Tibial artery (tissue), 4 donors: ENCODE results near the gene ZNF496.
A peak's percentile ranks its signal among the peaks of the same experiment; 100 is the strongest.

Experiments
- DNase-seq, 2 donors: peaks; one replicate each; pipeline ENCODE4 v3.0.0-alpha.2; 2019
- H3K27ac ChIP-seq, 2 donors: fragments of 200-600 bp; sonication (generic) in 1 of 2; 1 replicate in 1 of 2; 2 replicates in 1 of 2; pipeline ENCODE4 v1.5.1; 2018 to 2019; ENCODE audit warnings: mild to moderate bottlenecking in 1 of 2
- H3K27me3 ChIP-seq, 2 donors: fragments of 200-600 bp; sonication (generic) in 1 of 2; one replicate each; pipeline versions ENCODE4 v1.5.1 to v1.6.0; 2016 to 2019
- H3K36me3 ChIP-seq, 3 donors: fragments of 200-600 bp; sonication (generic) in 2 of 3; one replicate each; pipeline ENCODE4 v1.5.1; 2016 to 2019; ENCODE audit warnings: mild to moderate bottlenecking in 2 of 3
- H3K4me1 ChIP-seq, 4 donors: fragments of 200-600 bp; sonication (generic) in 2 of 4; 1 replicate in 3 of 4; 2 replicates in 1 of 4; pipeline ENCODE4 v1.5.1; 2016 to 2019
- H3K4me3 ChIP-seq, 2 donors: fragments of 200-600 bp; sonication (generic) in 1 of 2; 1 replicate in 1 of 2; 2 replicates in 1 of 2; pipeline ENCODE4 v1.5.1; 2018 to 2019; ENCODE audit warnings: mild to moderate bottlenecking in 2 of 2
- H3K9me3 ChIP-seq, 3 donors: fragments of 200-600 bp; sonication (generic) in 1 of 3; one replicate each; pipeline ENCODE4 v1.5.1; 2016 to 2019
- intact Hi-C: fragments of 100-400 bp; cut with DNase I; formaldehyde crosslinking; loops from one replicate; pipeline ENCODE4 v1.15.0; 2023; ENCODE audit warnings: low total_unique reads
- TF ChIP-seq, protein P1 (sequence below), 2 experiments: fragments of 200-600 bp in 1 of 2; fragments of 450-650 bp in 1 of 2; IDR thresholded peaks; one replicate each; pipeline ENCODE4 v1.5.1; 2017 to 2019; ENCODE audit warnings: antibody characterized with exemption in 2 of 2, mild to moderate bottlenecking in 1 of 2, moderate library complexity in 1 of 2

ZNF496 gene

DNA sequence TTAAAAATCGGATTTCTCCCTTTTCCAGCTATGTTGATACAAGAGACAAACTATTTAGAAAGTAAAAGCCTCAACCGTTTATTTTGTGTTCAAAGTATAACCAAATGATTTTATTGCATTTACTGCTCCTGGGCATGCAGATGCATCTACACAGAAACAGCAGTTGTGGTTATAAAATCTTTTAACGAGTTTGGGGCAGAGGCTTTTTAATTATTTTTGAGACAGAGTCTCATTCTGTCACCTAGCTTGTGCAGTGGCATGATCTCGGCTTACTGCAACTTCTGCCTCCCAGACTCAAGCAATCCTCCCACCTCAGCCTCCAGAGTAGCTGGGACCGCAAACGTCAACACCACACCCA, 33.6 kb downstream of the ZNF496 start:
- H3K9me3 ChIP-seq = no peaks in the 10 kb centered on the region
- no peaks in the 10 kb centered on the region for H3K27me3 ChIP-seq
- H3K4me1 ChIP-seq = no peaks in the 10 kb centered on the region
- intact Hi-C loops = no loop called here
- no peak overlapping the region for H3K4me3 ChIP-seq
- TF ChIP-seq, protein P1, sequence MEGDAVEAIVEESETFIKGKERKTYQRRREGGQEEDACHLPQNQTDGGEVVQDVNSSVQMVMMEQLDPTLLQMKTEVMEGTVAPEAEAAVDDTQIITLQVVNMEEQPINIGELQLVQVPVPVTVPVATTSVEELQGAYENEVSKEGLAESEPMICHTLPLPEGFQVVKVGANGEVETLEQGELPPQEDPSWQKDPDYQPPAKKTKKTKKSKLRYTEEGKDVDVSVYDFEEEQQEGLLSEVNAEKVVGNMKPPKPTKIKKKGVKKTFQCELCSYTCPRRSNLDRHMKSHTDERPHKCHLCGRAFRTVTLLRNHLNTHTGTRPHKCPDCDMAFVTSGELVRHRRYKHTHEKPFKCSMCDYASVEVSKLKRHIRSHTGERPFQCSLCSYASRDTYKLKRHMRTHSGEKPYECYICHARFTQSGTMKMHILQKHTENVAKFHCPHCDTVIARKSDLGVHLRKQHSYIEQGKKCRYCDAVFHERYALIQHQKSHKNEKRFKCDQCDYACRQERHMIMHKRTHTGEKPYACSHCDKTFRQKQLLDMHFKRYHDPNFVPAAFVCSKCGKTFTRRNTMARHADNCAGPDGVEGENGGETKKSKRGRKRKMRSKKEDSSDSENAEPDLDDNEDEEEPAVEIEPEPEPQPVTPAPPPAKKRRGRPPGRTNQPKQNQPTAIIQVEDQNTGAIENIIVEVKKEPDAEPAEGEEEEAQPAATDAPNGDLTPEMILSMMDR (IDR thresholded peaks at IDR 0.05) = no peak
- no peak for DNase-seq
- no peak overlapping the region for H3K27ac ChIP-seq
- peaks cover 21 to 46% (median 30%) of the 10 kb centered on the region in 3 donors for H3K36me3 ChIP-seq

- Histone ChIP-seq H3K4me3 (no peak overlapping the region), H3K36me3 (peaks cover 15 to 40% (median 23%) of the 10 kb centered on the region in 3 donors), H3K27ac (no peak overlapping the region), H3K4me1 (no peaks in the 10 kb centered on the region), H3K27me3 (no peaks in the 10 kb centered on the region), H3K9me3 (no peaks in the 10 kb centered on the region)
- intact Hi-C loops = no loop called here
- peak in 1 of 2 donors; percentile 35 for DNase-seq
- TF ChIP-seq, protein P1 (IDR thresholded peaks at IDR 0.05) = no peak
These were observed 34.2 kb downstream of the ZNF496 start for GRCh38 chr1:247297263-247298123.

DNA sequence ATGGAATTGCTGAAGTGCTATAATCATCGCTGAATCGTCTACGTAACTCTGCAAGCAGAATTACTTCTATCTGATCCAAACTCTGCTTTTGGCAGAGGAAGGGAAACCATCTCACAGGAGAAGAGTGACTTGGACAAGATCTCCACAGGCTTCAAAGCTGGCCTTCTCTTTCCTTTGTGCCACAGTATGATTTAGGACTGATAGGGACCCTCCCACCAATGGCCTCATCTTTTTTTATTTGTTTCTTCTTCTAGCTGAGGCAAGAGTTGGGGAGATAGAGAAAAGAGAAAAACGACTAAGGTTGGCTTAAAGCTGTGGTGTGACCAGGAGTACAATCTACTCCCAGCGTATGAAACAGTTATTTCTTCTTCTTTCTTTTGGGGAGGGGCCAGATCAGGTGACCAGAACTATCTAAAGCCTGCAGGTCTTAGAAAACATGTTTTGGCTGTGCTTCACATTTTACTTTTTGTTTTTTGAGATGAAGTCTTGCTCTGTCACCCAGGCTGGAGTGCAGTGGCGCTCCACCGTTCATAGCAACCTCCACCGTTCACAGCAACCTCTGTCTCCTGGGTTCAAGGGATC, 35.0 kb downstream of the ZNF496 start:
- intact Hi-C loops = no loop called here
- Histone ChIP-seq H3K27me3 (no peaks in the 10 kb centered on the region), H3K9me3 (no peaks in the 10 kb centered on the region), H3K36me3 (peaks cover 12 to 32% (median 18%) of the 10 kb centered on the region in 3 donors), H3K4me3 (no peak overlapping the region), H3K27ac (no peak overlapping the region), H3K4me1 (no peaks in the 10 kb centered on the region)
- DNase-seq = no peak
- TF ChIP-seq, protein P1 (IDR thresholded peaks at IDR 0.05) = no peak

DNA sequence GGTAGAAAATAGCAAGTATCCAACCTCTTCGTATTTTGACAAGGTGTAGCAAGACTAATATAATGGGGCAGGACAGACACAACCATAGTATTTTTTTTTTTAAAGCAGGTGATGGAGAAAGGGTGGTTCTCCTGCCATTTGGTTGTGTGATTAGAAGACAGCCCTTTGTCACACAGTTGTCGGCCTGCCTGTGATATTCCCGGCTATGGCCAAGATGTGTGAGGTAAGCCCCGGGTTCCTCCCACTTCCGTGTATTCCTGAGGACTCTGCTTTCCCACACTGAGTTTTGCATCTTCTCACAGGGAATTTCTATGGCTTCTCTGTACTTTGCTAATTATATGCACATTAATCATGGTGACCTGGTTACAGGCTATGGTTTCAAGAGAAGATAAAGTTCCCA, 35.9 kb downstream of the ZNF496 start:
- peak in 1 of 2 donors; percentile 13 for DNase-seq
- Histone ChIP-seq H3K4me1 (no peaks in the 10 kb centered on the region), H3K4me3 (no peak overlapping the region), H3K36me3 (peaks cover 8 to 23% (median 10%) of the 10 kb centered on the region in 3 donors), H3K9me3 (no peaks in the 10 kb centered on the region), H3K27me3 (no peaks in the 10 kb centered on the region), H3K27ac (no peak overlapping the region)
- TF ChIP-seq, protein P1 (IDR thresholded peaks at IDR 0.05) = no peak
- intact Hi-C loops = no loop called here

DNA sequence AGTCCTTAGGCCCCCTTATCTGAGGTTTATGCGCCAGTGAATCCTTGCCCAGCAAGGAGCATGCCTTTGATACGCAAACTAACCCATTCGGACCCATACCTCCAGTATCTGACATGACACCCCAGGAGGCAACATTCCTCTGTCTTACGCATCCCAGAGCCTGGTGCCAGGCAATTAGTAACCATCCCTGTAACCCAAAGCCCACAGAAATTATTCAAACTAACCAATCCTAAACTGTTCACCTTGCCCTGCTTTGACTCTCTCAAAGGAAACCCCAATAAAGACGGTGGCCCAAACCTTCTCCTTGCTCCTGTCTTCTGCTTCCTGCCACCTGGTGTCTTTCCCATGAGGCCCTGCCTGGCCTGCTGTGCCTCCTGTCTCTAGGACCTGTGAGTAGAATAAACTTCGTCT, 36.4 kb downstream of the ZNF496 start:
- peaks cover 4 to 18% (median 5%) of the 10 kb centered on the region in 3 donors for H3K36me3 ChIP-seq
- H3K27ac ChIP-seq = no peak overlapping the region
- intact Hi-C loops = no loop called here
- TF ChIP-seq, protein P1 (IDR thresholded peaks at IDR 0.05) = no peak
- no peak overlapping the region for H3K4me3 ChIP-seq
- no peaks in the 10 kb centered on the region for H3K9me3 ChIP-seq
- H3K27me3 ChIP-seq = no peaks in the 10 kb centered on the region
- DNase-seq = no peak
- no peaks in the 10 kb centered on the region for H3K4me1 ChIP-seq
